Coronary artery (tissue), 2 donors: ENCODE measurements around the gene MAL.

Experiments used
- DNase-seq: peaks from one replicate; pipeline ENCODE4 v3.0.0-alpha.2; 2017; ENCODE audit warnings: low spot score
- H3K27ac ChIP-seq, 2 donors: fragments of 200-600 bp; sonication (generic); one replicate each; pipeline ENCODE4 v1.5.1; 2016 to 2019
- H3K4me3 ChIP-seq: fragments of 200-600 bp; sonication (generic); 2 replicates; pipeline ENCODE4 v1.5.1; 2016; ENCODE audit warnings: mild to moderate bottlenecking, moderate library complexity
- CTCF ChIP-seq: fragments of 200-600 bp; sonication (generic); IDR thresholded peaks from one replicate; pipeline ENCODE4 v1.5.1; 2019; ENCODE audit warnings: antibody characterized with exemption

Gene MAL

GRCh38 chr2:95025406-95026319 lies at the start of gene MAL:
Gene MAL (plus strand): TSS chr2:95025708. CDS start chr2:95025793, 85 bp downstream.
- Histone ChIP-seq H3K4me3 (peak within 1 kb of the TSS; percentile 72), H3K27ac (peak within 1 kb of the TSS in 1 of 2 donors; percentile 71)
- no peak for TF ChIP-seq CTCF
- no peak for DNase-seq

- no peak overlapping the region for H3K4me3 ChIP-seq
- TF ChIP-seq CTCF: no peak
- no peak for DNase-seq
- no peak overlapping the region for H3K27ac ChIP-seq
Measured at GRCh38 chr2:94977826-94978225, 47.7 kb upstream of the MAL start.

GRCh38 chr2:94978917-94979316 lies 46.6 kb upstream of the MAL start:
- Histone ChIP-seq H3K4me3 (no peak overlapping the region), H3K27ac (no peak overlapping the region)
- TF ChIP-seq CTCF: no peak
- DNase-seq: no peak

GRCh38 chr2:94979406-94980375 lies 45.8 kb upstream of the MAL start:
- Histone ChIP-seq H3K27ac (no peak overlapping the region), H3K4me3 (no peak overlapping the region)
- no peak for DNase-seq
- no peak for TF ChIP-seq CTCF

- TF ChIP-seq CTCF: no peak
- Histone ChIP-seq H3K27ac (no peak overlapping the region), H3K4me3 (no peak overlapping the region)
- no peak for DNase-seq
Measured at GRCh38 chr2:94980406-94980805, 45.1 kb upstream of the MAL start.

GRCh38 chr2:94982156-94982555 lies 43.4 kb upstream of the MAL start:
- no peak for DNase-seq
- no peak overlapping the region for H3K4me3 ChIP-seq
- no peak overlapping the region for H3K27ac ChIP-seq
- no peak for TF ChIP-seq CTCF
